HG03175 (cell line): Measurements from ENCODE around the gene GNL3.
"Not testable (repeated sequence)": the region's sequence is repeated elsewhere in the genome, so short reads cannot be mapped to it uniquely, and the experiment has no call there.

ENCODE experiments used
- ATAC-seq: cut with Tn5 transposase; IDR thresholded peaks from one replicate; pipeline ENCODE4 v1.9.1; 2021; ENCODE audit warnings: mild to moderate bottlenecking, moderate library complexity; ENCODE audit not compliant: unreplicated experiment

GNL3 gene

DNA sequence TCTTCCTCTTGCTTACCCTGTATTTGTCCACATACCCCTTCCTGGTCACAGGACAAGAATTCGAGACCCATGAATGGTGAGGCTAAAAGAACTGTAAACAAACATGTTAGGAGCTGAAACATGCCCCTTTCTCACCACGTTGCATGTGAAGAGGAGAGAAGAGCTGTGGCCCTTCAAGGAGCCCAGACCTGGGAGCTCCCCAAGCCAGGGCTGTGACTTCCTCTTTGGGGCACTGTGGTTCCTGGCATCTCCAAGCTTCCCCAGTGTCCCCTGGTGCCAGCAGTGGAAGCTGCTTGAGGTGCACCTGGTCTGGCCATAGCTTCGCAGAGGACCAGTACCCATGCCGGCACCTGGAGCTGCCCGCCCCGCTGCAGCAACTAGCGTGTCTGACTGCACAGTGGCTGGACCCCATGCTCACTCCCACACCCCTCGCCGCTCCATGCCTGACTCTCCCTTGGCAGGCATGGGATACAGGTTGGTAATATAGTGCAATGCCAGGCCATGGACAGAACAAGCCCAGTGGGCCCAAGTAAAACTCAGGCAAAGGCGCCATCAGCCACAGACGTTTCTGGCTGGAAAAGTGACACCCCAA is 30.0 kb downstream of the GNL3 start:
- no peak for ATAC-seq

DNA sequence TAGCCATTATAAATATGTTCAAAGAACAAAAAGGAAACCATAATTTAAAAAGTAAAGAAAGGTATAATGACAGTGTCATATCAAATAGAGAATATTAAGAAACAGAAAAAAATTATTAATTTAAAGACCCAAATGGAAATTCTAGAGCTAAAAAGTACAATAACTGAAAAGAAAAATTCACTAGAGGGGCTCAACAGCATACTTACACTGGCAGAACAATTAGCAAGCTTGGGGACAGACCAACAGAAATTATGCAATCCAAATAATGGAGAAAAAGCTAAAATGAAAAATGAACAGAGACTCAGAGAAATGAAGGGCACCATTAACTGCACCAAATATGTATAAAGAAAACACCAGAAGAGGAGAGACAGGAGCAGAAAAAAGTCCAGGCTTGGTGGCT is 33.8 kb downstream of the GNL3 start:
- ATAC-seq = no peak

DNA sequence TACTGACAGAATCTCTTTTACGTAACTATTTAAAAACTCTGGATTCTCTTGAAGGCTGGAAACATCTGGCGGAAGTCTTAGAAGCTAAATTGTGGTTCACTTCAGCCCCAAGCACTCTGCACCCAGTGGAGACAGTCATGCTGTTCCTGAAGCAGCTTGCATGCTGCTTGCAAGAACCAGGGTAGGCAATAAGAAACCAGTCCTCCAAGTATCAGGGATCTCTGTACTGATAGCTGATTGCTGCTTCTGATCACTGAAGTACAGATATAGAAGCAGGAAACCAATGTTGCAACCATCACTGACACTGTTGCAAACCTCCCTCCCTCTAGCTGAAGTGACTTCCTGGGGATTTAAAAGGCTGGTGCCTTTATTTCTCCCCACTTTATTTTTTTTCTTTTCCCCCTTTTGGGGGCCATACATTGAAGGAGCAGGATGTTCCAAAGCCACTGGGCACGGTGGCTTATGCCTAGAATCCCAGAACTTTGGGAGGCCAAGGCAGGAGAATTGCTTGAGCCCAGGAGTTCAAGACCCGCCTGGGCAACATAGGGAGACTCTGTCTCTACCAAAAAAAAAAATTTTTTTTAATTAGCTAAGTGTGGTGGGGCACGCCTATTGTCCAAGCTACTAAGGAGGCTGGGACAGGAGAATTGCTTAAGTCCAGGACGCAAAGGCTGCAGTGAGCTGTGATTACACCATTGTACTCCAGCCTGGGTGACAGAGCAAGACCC is 35.3 kb downstream of the GNL3 start:
- ATAC-seq = no peak

DNA sequence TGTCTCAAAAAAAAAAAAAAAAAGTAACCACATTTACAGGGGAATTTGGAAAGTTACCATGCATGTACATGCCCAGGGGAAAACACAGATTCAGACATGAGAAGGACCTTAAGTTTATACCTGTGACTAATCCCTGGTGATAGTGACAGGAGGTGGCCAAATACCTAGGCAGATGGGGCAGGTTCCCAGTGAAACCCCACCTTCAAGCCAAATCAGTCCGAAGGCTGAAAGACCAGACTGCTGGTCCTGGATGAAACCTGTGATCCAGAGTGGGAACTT is 35.8 kb downstream of the GNL3 start:
- ATAC-seq = no peak

DNA sequence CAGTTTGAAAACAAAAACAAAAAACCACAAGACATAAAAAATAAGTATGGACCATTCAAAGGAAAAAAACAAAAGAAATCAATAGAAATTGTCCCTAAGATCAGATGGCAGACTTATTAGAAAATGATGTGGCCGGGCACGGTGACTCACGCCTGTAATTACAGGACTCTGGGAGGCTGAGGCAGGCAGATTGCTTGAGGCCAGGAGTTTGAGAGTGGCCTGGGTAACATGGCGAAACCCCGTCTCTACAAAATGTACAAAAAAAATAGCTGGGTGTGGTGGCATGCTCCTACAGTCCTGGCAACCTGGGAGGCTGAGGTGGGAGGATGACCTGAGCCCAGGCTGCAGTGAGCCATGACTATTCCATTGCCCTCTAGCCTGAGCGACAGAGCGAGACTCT is 36.7 kb downstream of the GNL3 start:
- no peak for ATAC-seq

DNA sequence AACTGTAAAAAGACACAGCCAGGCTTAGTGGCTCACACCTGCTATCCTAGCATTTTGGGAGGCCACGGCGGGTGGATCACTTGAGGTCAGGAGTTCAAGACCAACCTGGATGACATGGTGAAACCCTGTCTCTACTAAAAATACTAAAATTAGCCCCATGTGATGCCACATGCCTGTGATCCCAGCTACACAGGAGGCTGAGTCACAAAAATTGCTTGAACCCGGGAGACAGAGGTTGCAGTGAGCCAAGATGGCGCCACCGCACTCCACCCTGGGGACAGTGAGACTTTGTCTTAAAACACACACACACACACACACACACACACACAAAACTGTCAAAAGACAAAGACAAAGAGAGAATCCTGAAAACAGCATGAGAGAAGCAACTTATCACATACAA is 38.1 kb downstream of the GNL3 start:
- ATAC-seq = no peak

DNA sequence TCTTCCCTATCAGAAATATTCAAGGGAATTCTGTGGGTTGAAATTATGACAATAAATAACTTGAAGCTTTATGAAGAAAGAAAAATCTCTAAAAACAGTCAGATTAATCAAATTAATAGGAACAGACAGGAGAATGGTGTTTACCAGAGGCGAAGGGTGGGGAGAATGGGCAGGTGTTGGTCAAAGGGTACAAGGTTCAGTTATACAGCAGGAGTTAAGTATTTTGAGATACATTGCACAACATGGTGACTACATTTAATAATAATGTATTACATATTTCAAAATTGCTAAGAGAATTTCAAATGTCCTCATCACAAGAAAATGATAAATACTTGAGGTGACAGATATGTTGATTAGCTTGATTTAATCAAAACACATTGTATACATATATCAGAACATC is 38.7 kb downstream of the GNL3 start:
- ATAC-seq = no peak

DNA sequence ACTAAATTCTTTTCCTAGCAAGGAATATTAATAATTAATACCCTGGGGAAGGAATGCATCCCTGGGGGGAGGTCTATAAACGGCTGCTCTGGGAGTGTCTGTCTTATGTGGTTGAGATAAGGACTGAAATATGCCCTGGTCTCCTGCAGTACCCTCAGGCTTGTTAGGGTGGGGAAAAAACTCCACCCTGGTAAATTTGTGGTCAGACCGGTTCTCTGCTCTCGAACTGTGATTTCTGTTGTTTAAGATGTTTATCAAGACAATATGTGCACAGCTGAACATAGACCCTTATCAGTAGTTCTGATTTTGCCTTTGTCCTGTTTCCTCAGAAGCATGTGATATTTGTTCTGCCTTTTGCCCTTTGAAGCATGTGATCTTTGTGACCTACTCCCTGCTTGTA is 42.9 kb downstream of the GNL3 start:
- ATAC-seq = not testable (repeated sequence)

DNA sequence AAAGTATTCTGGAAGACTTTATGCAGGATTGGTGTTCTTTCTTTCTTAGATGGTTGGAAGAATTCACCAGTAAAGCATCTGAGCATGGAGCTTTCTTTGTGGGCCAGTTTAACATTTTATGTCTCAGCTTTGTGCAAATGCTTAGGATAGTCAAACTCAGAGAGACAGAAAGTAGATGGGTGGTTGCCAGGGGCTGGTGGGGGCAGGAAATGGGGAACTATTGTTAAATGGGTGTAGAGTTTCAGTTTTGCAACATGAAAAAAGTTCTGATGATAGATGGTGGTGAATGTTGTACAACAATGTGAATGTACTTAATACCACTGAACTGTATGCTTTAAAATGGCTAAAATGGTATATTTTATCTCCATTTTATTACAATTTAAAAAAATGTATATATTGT is 44.8 kb downstream of the GNL3 start:
- ATAC-seq = no peak

DNA sequence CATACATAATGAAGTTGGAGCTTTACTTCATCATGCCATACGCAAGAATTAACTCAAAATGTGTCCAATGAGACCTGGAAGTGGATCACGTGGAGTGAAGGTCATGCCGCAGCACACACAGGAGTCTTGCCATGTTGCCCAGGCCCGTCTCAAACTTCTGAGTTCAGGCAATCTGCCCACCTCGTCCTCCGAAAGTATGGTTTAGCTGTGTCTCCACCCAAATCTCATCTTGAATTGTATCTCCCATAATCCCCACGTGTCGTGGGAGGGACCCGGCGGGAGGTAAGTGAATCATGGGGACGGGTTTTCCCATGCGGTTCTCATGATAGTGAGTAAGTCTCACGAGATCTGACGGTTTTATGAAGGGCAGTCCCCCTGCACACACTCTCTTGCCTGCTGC is 45.8 kb downstream of the GNL3 start:
- ATAC-seq = no peak

DNA sequence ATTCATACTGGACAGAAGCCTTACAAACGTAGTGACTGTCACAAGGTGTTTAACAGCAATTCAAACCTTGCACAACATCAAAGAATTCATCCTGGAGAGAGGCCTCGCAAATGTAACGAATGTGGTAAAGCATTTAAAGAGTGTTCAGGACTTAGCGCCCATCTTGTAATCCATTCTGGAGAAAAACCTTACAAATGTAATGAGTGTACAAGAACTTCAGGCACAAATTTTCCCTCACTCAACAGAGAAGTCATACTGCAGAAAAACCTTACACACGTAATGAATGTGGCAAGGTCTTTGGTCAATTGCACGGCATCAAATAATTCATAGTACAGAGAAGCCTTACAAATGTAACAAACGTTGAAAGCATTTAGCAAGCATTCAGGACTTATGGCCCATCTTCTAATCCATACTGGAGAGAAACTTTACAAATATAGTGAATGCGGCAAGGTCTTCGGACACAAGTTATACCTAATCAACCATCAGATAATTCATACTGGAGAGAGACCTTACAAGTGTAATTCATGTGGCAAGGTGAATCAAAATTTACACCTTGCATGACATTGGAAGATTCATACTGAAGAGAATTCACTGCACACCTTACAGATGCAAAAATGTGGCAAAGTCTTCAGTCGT is 47.5 kb downstream of the GNL3 start:
- ATAC-seq = no peak

DNA sequence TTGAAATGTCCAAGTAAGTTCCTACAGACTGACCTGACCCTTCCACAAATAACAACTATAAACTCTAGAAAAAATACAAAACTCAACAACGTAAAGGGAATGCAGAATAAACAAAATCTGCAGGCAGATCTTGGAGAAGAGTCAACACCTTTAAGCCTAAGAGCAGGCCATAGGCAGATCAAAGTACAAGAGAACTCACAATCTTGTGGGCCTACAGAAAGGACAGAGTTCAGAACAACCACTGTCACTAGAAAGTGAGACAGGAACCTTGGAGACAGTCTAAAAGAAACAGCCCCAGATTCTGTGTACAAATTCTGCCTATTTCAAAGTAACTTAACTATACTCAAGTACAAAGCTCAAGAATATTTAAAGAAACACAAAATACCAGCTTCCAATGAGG is 53.9 kb downstream of the GNL3 start:
- ATAC-seq = no peak

DNA sequence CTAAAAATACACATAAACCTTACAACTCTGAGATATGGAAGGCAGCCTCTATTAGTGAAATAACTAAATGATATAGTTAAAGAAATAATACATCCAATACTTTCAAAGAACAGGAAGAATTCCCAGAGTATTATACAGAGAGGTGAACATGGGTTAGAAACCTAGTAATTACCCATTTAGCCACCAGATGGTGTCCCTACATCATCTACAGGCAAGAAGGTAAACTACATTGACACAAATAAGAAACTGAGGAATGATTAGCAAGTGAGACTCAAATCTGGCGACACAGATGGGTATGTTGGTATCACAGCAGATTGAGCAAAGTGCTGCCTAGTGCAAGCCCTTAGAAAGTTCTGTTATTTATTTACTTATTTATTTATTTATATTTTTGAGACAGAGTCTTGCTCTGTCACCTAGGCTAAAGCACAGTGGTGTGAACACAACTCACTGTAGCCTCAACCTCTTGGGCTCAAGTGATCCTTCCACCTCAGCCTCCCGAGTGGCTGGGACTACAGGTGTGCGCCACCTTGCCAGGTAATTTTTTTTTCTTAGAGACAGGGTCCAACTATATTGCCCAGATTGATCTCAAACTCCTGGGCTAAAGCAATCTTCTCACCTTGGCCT is 56.7 kb downstream of the GNL3 start:
- no peak for ATAC-seq

DNA sequence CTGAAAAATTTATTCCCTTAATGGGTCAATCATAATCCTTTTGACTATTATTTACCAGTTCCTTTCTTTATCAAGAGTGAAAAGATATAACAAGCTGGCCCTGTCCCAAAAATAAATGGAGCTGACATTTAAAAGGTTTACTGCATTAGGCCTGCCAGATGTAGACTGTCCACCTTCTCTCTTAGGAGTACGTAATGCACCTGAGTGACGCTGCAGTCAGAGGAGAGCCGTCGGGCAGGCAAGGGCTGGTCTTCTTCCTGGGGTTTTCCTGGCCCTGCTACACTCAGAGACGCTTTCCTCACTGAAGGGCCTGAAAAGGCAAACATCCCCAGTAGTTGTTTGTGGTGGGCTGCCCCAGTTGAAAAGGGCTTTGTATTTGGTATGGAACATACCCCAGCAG is 57.3 kb downstream of the GNL3 start:
- ATAC-seq = no peak

DNA sequence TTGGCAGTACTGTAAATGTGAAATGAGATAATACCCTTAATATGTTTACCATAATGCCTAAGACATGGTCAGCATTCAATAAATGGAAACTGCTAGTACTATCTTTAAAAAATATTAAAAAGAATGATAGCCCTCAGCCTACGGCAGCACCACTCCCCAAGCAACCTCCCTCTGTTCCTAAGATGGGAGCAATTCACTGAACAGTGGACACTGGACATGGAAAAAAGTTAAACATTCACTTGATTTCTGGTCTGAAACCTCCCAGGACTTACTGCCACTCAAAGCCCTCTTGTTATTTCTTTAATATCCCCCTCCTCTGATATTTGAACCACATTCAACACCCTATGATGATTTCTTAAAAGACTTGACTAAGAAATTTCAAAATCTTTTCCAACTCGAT is 57.9 kb downstream of the GNL3 start:
- ATAC-seq = no peak
